ENCODE results near the gene DAB2IP.

DNA sequence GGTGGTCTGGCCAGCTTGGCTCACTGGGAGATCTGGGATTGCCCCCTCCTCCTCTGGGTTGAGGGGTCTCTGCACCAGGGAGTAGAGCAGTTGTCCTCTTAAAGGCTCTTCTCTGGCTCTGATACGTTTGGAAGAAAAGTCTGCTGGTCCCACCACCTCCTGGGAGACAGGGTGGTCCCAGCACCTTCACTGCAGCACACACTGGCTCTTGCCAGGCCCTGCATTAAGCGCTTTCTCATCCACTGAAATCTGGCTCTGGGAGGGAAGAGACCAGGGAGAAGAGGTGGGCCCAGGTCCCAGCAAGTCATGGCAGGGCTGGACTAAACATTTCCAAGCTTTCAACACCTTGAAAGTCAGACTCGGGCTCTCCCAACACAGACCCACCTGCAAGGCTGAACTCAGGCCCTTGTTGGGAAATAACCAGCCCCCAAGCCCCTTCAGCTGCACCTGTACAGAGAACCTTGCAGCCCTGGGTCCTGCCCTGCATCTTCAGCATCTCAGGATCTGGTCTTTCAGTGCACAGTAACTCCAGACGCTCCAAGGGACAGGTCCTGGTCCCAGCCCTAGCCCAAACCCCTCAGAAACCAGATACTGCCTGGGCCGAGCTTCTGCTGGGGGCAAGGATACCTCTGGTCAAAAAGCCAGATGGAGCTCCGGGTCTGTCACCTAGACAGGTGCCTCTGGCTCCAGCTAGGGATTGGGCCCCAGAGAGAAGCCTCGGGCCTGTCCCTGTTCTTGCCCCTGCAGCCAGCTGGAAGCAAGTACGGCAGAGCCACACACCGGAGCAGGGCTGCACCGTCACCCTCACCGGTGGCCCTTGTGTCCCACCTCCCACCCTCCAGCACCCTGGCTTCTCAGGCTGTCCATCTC is 134.5 kb downstream of the DAB2IP start:
- TF ChIP-seq, protein P1, sequence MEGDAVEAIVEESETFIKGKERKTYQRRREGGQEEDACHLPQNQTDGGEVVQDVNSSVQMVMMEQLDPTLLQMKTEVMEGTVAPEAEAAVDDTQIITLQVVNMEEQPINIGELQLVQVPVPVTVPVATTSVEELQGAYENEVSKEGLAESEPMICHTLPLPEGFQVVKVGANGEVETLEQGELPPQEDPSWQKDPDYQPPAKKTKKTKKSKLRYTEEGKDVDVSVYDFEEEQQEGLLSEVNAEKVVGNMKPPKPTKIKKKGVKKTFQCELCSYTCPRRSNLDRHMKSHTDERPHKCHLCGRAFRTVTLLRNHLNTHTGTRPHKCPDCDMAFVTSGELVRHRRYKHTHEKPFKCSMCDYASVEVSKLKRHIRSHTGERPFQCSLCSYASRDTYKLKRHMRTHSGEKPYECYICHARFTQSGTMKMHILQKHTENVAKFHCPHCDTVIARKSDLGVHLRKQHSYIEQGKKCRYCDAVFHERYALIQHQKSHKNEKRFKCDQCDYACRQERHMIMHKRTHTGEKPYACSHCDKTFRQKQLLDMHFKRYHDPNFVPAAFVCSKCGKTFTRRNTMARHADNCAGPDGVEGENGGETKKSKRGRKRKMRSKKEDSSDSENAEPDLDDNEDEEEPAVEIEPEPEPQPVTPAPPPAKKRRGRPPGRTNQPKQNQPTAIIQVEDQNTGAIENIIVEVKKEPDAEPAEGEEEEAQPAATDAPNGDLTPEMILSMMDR (IDR thresholded peaks at IDR 0.05) = no peak
- TF ChIP-seq EZH2 (IDR thresholded peaks at IDR 0.05) (no peak), EZH2phosphoT487 (IDR thresholded peaks at IDR 0.05) (no peak)

Data from neural progenitor cell (in vitro differentiated cells).